Effector memory CD4-positive, alpha-beta T cell (primary cell): ENCODE results near the gene APOL1.
"Not testable (repeated sequence)": the region's sequence is repeated elsewhere in the genome, so short reads cannot be mapped to it uniquely, and the experiment has no call there.

Experiments
- DNase-seq, 3 donors: peaks; one replicate each; pipeline ENCODE4 v3.0.0-alpha.2; 2020
- H3K27ac ChIP-seq: 2 replicates; pipeline ENCODE4 v1.7.0; 2013; ENCODE audit warnings: mild to moderate bottlenecking, low read length, moderate library complexity; ENCODE audit not compliant: insufficient read depth, poor library complexity, severe bottlenecking
- H3K27me3 ChIP-seq: replicated peaks from 2 replicates; pipeline ENCODE4 v1.7.0; 2013; ENCODE audit warnings: mild to moderate bottlenecking, low read length; ENCODE audit not compliant: insufficient read depth, control insufficient read depth, poor library complexity, severe bottlenecking
- H3K36me3 ChIP-seq: 2 replicates; pipeline ENCODE4 v1.7.0; 2013; ENCODE audit warnings: mild to moderate bottlenecking, low read length, moderate library complexity; ENCODE audit not compliant: control insufficient read depth, insufficient read depth
- H3K4me1 ChIP-seq: 2 replicates; pipeline ENCODE4 v1.7.0; 2013; ENCODE audit warnings: low read length, mild to moderate bottlenecking; ENCODE audit not compliant: control insufficient read depth, insufficient read depth, poor library complexity, severe bottlenecking
- H3K4me3 ChIP-seq: 2 replicates; pipeline ENCODE4 v1.7.0; 2013; ENCODE audit warnings: low read length, low read depth, mild to moderate bottlenecking; ENCODE audit not compliant: insufficient read depth, poor library complexity, severe bottlenecking
- H3K9me3 ChIP-seq: 2 replicates; pipeline ENCODE4 v1.7.0; 2013; ENCODE audit warnings: mild to moderate bottlenecking, low read length, moderate library complexity; ENCODE audit not compliant: control insufficient read depth

APOL1 gene

GRCh38 chr22:36223504-36223903, 29.4 kb upstream of the APOL1 start:
- H3K9me3 ChIP-seq: no peaks in the 10 kb centered on the region
- peaks cover 22% of the 10 kb centered on the region for H3K36me3 ChIP-seq
- H3K4me1 ChIP-seq: no peaks in the 10 kb centered on the region
- H3K27ac ChIP-seq: no peak overlapping the region
- H3K4me3 ChIP-seq: no peak overlapping the region
- no peak for DNase-seq
- H3K27me3 ChIP-seq: no peaks in the 10 kb centered on the region

- no peaks in the 10 kb centered on the region for H3K4me1 ChIP-seq
- no peak overlapping the region for H3K27ac ChIP-seq
- peaks cover 27% of the 10 kb centered on the region for H3K36me3 ChIP-seq
- H3K9me3 ChIP-seq: no peaks in the 10 kb centered on the region
- H3K27me3 ChIP-seq: no peaks in the 10 kb centered on the region
- no peak for DNase-seq
- H3K4me3 ChIP-seq: no peak overlapping the region
Measured at GRCh38 chr22:36224245-36224644, 28.7 kb upstream of the APOL1 start.

- H3K36me3 ChIP-seq: peaks cover 37% of the 10 kb centered on the region
- DNase-seq: no peak
- no peaks in the 10 kb centered on the region for H3K9me3 ChIP-seq
- H3K27me3 ChIP-seq: no peaks in the 10 kb centered on the region
- no peak overlapping the region for H3K4me3 ChIP-seq
- no peaks in the 10 kb centered on the region for H3K4me1 ChIP-seq
- no peak overlapping the region for H3K27ac ChIP-seq
Measured at GRCh38 chr22:36225333-36225922, 27.5 kb upstream of the APOL1 start.

- no peak for DNase-seq
- H3K36me3 ChIP-seq: peaks cover 45% of the 10 kb centered on the region
- H3K4me1 ChIP-seq: no peaks in the 10 kb centered on the region
Measured at GRCh38 chr22:36226189-36226588, 26.7 kb upstream of the APOL1 start.

GRCh38 chr22:36227396-36227795, 25.5 kb upstream of the APOL1 start:
- no peak for DNase-seq
- Histone ChIP-seq H3K27ac (no peak overlapping the region), H3K9me3 (no peaks in the 10 kb centered on the region), H3K27me3 (no peaks in the 10 kb centered on the region), H3K4me3 (no peak overlapping the region), H3K4me1 (no peaks in the 10 kb centered on the region), H3K36me3 (peaks cover 56% of the 10 kb centered on the region)

More at GRCh38 chr22:36226189-36226588, 26.7 kb upstream of the APOL1 start:
- no peaks in the 10 kb centered on the region for H3K27me3 ChIP-seq
- no peak overlapping the region for H3K4me3 ChIP-seq
- no peaks in the 10 kb centered on the region for H3K9me3 ChIP-seq
- H3K27ac ChIP-seq: no peak overlapping the region

- Histone ChIP-seq H3K27ac (no peak overlapping the region), H3K9me3 (no peaks in the 10 kb centered on the region), H3K27me3 (no peaks in the 10 kb centered on the region), H3K36me3 (peaks cover 60% of the 10 kb centered on the region), H3K4me1 (no peaks in the 10 kb centered on the region), H3K4me3 (no peak overlapping the region)
- DNase-seq: no peak
Measured at GRCh38 chr22:36227806-36228205, 25.1 kb upstream of the APOL1 start.

- H3K36me3 ChIP-seq: peaks cover 66% of the 10 kb centered on the region
- not testable (repeated sequence) for H3K4me3 ChIP-seq, DNase-seq, H3K4me1 ChIP-seq, H3K9me3 ChIP-seq, H3K27ac ChIP-seq, H3K27me3 ChIP-seq
Measured at GRCh38 chr22:36228369-36228768, 24.6 kb upstream of the APOL1 start.

- H3K4me1 ChIP-seq: no peaks in the 10 kb centered on the region
- peaks cover 69% of the 10 kb centered on the region for H3K36me3 ChIP-seq
- H3K4me3 ChIP-seq: no peak overlapping the region
- H3K9me3 ChIP-seq: no peaks in the 10 kb centered on the region
- H3K27ac ChIP-seq: no peak overlapping the region
- H3K27me3 ChIP-seq: no peaks in the 10 kb centered on the region
- no peak for DNase-seq
Measured at GRCh38 chr22:36228944-36229343, 24.0 kb upstream of the APOL1 start.

GRCh38 chr22:36229649-36230048, 23.3 kb upstream of the APOL1 start:
- DNase-seq: not testable (repeated sequence)

GRCh38 chr22:36231051-36231450, 21.9 kb upstream of the APOL1 start:
- H3K4me3 ChIP-seq, H3K27me3 ChIP-seq, DNase-seq, H3K27ac ChIP-seq, H3K9me3 ChIP-seq, H3K4me1 ChIP-seq: not testable (repeated sequence)
- H3K36me3 ChIP-seq: peaks cover 75% of the 10 kb centered on the region

More at GRCh38 chr22:36229649-36230048, 23.3 kb upstream of the APOL1 start:
- not testable (repeated sequence) for H3K9me3 ChIP-seq, H3K27ac ChIP-seq, H3K4me3 ChIP-seq, H3K4me1 ChIP-seq, H3K27me3 ChIP-seq
- H3K36me3 ChIP-seq: peaks cover 68% of the 10 kb centered on the region
